ENCODE results near the gene RNU7-1. TPM values are rescaled to one million over a fixed set of nuclear protein-coding genes. Genes with fewer than 3 reads are reported as not detected.

Gene RNU7-1
- total and polyA plus RNA-seq, 2 experiments from 2014 or later = not detected

DNA sequence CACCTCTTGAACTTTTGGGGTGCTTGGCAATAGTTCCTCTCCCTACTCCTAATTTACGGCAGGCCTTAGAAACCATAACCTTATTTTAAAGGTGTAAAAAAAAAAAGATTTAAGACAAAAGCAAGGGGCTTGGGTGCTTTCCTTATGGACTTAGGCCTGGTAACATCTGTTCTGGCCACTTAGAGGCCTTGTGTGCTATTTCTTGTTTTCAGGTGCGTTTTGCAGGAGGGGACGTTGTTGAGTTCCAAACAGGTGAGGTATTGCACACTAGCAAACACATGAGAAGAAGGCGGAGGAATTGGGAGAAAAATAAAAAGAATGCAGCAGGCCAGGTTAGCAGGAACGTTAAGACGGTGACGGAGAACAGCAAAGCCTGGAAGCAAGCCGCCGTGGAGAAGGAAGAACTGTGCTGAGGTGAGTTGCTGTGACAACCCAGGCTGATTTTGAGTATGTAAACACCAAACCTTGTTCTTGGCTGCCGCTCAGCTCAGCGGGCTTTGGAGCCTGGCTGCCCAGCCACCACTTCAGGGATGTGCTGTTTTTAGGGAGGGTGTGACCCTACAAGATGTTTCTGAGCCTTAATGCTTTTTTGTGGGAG lies 44.4 kb downstream of the RNU7-1 start:
- no peak overlapping the region for H3K4me3 ChIP-seq
- H3K4me1 ChIP-seq (ENCODE audit: low read depth) = no peaks in the 10 kb centered on the region
- TF ChIP-seq, protein P1, sequence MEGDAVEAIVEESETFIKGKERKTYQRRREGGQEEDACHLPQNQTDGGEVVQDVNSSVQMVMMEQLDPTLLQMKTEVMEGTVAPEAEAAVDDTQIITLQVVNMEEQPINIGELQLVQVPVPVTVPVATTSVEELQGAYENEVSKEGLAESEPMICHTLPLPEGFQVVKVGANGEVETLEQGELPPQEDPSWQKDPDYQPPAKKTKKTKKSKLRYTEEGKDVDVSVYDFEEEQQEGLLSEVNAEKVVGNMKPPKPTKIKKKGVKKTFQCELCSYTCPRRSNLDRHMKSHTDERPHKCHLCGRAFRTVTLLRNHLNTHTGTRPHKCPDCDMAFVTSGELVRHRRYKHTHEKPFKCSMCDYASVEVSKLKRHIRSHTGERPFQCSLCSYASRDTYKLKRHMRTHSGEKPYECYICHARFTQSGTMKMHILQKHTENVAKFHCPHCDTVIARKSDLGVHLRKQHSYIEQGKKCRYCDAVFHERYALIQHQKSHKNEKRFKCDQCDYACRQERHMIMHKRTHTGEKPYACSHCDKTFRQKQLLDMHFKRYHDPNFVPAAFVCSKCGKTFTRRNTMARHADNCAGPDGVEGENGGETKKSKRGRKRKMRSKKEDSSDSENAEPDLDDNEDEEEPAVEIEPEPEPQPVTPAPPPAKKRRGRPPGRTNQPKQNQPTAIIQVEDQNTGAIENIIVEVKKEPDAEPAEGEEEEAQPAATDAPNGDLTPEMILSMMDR (IDR thresholded peaks at IDR 0.05; ENCODE audit: low read depth, low read length) = no peak
- no peaks in the 10 kb centered on the region for H3K9me3 ChIP-seq (ENCODE audit: low read depth)
- H3K27me3 ChIP-seq = no peaks in the 10 kb centered on the region
- no peak for DNase-seq (ENCODE audit: low read depth in 1 of 2, low spot score in 1 of 2)
- H3K27ac ChIP-seq = no peak overlapping the region
- H3K36me3 ChIP-seq = peaks cover 6% of the 10 kb centered on the region

Other genes with a start within 250 kb of the RNU7-1 start
- gene PIANP, start 243.0 kb upstream of the RNU7-1 start, total RNA-seq = 0.36 and 5.5 TPM in 2 replicates
- gene PIANP, start 243.0 kb upstream of the RNU7-1 start, polyA plus RNA-seq = 4.1 and 5.0 TPM in 2 replicates
- 71.0 and 82.1 TPM in 2 replicates for gene COPS7A, start 219.8 kb upstream of the RNU7-1 start, total RNA-seq
- gene COPS7A, start 219.8 kb upstream of the RNU7-1 start, polyA plus RNA-seq = 97.7 and 108 TPM in 2 replicates
- gene MLF2, start 190.7 kb upstream of the RNU7-1 start, total RNA-seq = 342 and 449 TPM in 2 replicates
- gene MLF2, start 190.7 kb upstream of the RNU7-1 start, polyA plus RNA-seq = 575 and 592 TPM in 2 replicates
- gene PTMS, start 177.5 kb upstream of the RNU7-1 start, total RNA-seq = 194 and 290 TPM in 2 replicates
- 426 and 467 TPM in 2 replicates for gene PTMS, start 177.5 kb upstream of the RNU7-1 start, polyA plus RNA-seq
- 0.15 TPM in 1 of 2 replicates, not detected in the other for gene LAG3, start 171.3 kb upstream of the RNU7-1 start, total RNA-seq
- gene LAG3, start 171.3 kb upstream of the RNU7-1 start, polyA plus RNA-seq = 0.34 TPM in 1 of 2 replicates, not detected in the other
- gene CD4, start 154.3 kb upstream of the RNU7-1 start, total RNA-seq = 3.1 and 3.3 TPM in 2 replicates
- gene CD4, start 154.3 kb upstream of the RNU7-1 start, polyA plus RNA-seq = 5.2 and 5.9 TPM in 2 replicates
- 41.1 and 51.0 TPM in 2 replicates for gene GPR162, start 122.0 kb upstream of the RNU7-1 start, total RNA-seq
- 29.2 and 38.6 TPM in 2 replicates for gene GPR162, start 122.0 kb upstream of the RNU7-1 start, polyA plus RNA-seq
- 11.6 and 19.7 TPM in 2 replicates for gene P3H3, start 115.4 kb upstream of the RNU7-1 start, total RNA-seq
- 13.7 and 18.2 TPM in 2 replicates for gene P3H3, start 115.4 kb upstream of the RNU7-1 start, polyA plus RNA-seq
- 3.0 and 5.2 TPM in 2 replicates for gene GNB3, start 102.9 kb upstream of the RNU7-1 start, total RNA-seq
- gene GNB3, start 102.9 kb upstream of the RNU7-1 start, polyA plus RNA-seq = 1.7 and 2.1 TPM in 2 replicates
- gene CDCA3, start 92.5 kb upstream of the RNU7-1 start, total RNA-seq = 11.5 and 42.8 TPM in 2 replicates
- 10.4 and 84.9 TPM in 2 replicates for gene CDCA3, start 92.5 kb upstream of the RNU7-1 start, polyA plus RNA-seq
- gene USP5, start 91.7 kb upstream of the RNU7-1 start, total RNA-seq = 145 and 150 TPM in 2 replicates
- gene USP5, start 91.7 kb upstream of the RNU7-1 start, polyA plus RNA-seq = 156 TPM in 2 replicates
- 1,963 and 2,650 TPM in 2 replicates for gene TPI1, start 76.3 kb upstream of the RNU7-1 start, total RNA-seq
- gene TPI1, start 76.3 kb upstream of the RNU7-1 start, polyA plus RNA-seq = 3,554 and 4,448 TPM in 2 replicates
- 11.6 and 12.3 TPM in 2 replicates for gene SPSB2, start 70.5 kb upstream of the RNU7-1 start, total RNA-seq
- 13.5 and 15.6 TPM in 2 replicates for gene SPSB2, start 70.5 kb upstream of the RNU7-1 start, polyA plus RNA-seq
- gene LRRC23, start 39.0 kb upstream of the RNU7-1 start, total RNA-seq = 17.5 and 18.8 TPM in 2 replicates
- 23.7 and 24.8 TPM in 2 replicates for gene LRRC23, start 39.0 kb upstream of the RNU7-1 start, polyA plus RNA-seq
- 56.2 and 87.7 TPM in 2 replicates for gene ENO2, start 29.2 kb upstream of the RNU7-1 start, total RNA-seq
- 133 and 154 TPM in 2 replicates for gene ENO2, start 29.2 kb upstream of the RNU7-1 start, polyA plus RNA-seq
- gene ATN1, start 15.9 kb upstream of the RNU7-1 start, total RNA-seq = 28.1 and 46.4 TPM in 2 replicates
- 22.8 and 37.8 TPM in 2 replicates for gene ATN1, start 15.9 kb upstream of the RNU7-1 start, polyA plus RNA-seq
- gene C12orf57, start 206 bp downstream of the RNU7-1 start, total RNA-seq = 260 and 307 TPM in 2 replicates
- gene C12orf57, start 206 bp downstream of the RNU7-1 start, polyA plus RNA-seq = 154 and 208 TPM in 2 replicates
- 17.4 and 19.2 TPM in 2 replicates for gene PTPN6, start 7.5 kb downstream of the RNU7-1 start, total RNA-seq
- 25.2 and 28.4 TPM in 2 replicates for gene PTPN6, start 7.5 kb downstream of the RNU7-1 start, polyA plus RNA-seq
- gene PHB2, start 26.8 kb downstream of the RNU7-1 start, total RNA-seq = 350 and 388 TPM in 2 replicates
- gene PHB2, start 26.8 kb downstream of the RNU7-1 start, polyA plus RNA-seq = 181 and 228 TPM in 2 replicates
- gene EMG1, start 27.1 kb downstream of the RNU7-1 start, total RNA-seq = 15.7 and 21.5 TPM in 2 replicates
- 29.7 and 39.2 TPM in 2 replicates for gene EMG1, start 27.1 kb downstream of the RNU7-1 start, polyA plus RNA-seq
- gene LPCAT3, start 74.7 kb downstream of the RNU7-1 start, total RNA-seq = 12.0 and 15.8 TPM in 2 replicates
- gene LPCAT3, start 74.7 kb downstream of the RNU7-1 start, polyA plus RNA-seq = 31.4 and 37.8 TPM in 2 replicates
- gene C1S, start 116.9 kb downstream of the RNU7-1 start, total RNA-seq = 3.0 and 5.0 TPM in 2 replicates
- gene C1S, start 116.9 kb downstream of the RNU7-1 start, polyA plus RNA-seq = 7.3 and 9.3 TPM in 2 replicates
- 2.4 and 3.6 TPM in 2 replicates for gene C1R, start 148.6 kb downstream of the RNU7-1 start, total RNA-seq
- gene C1R, start 148.6 kb downstream of the RNU7-1 start, polyA plus RNA-seq = 1.5 and 3.4 TPM in 2 replicates
- 18.4 and 32.4 TPM in 2 replicates for gene C1RL, start 165.4 kb downstream of the RNU7-1 start, total RNA-seq
- gene C1RL, start 165.4 kb downstream of the RNU7-1 start, polyA plus RNA-seq = 12.2 and 14.3 TPM in 2 replicates
- gene RBP5, start 185.1 kb downstream of the RNU7-1 start, total RNA-seq = 0.95 and 8.9 TPM in 2 replicates
- gene RBP5, start 185.1 kb downstream of the RNU7-1 start, polyA plus RNA-seq = 1.5 and 4.1 TPM in 2 replicates
- 32.0 and 35.5 TPM in 2 replicates for gene CLSTN3, start 186.6 kb downstream of the RNU7-1 start, total RNA-seq
- 14.0 and 27.2 TPM in 2 replicates for gene CLSTN3, start 186.6 kb downstream of the RNU7-1 start, polyA plus RNA-seq
- 41.7 and 50.1 TPM in 2 replicates for gene PEX5, start 245.9 kb downstream of the RNU7-1 start, total RNA-seq
- 20.4 and 20.8 TPM in 2 replicates for gene PEX5, start 245.9 kb downstream of the RNU7-1 start, polyA plus RNA-seq